Measurements from ENCODE around the gene STX18. TPM values are rescaled to one million over a fixed set of nuclear protein-coding genes. Genes with fewer than 3 reads are reported as not detected.
"Not testable (repeated sequence)": the region's sequence is repeated elsewhere in the genome, so short reads cannot be mapped to it uniquely, and the experiment has no call there.

The STX18 gene
- total RNA-seq, 1 experiment from 2014 or later: 20.2 TPM

GRCh38 chr4:4564522-4564921 lies 22.7 kb upstream of the STX18 start:
- no peaks in the 10 kb centered on the region for H3K27me3 ChIP-seq
- H3K36me3 ChIP-seq: no peaks in the 10 kb centered on the region
- H3K4me3 ChIP-seq: no peak overlapping the region
- no peaks in the 10 kb centered on the region for H3K9me3 ChIP-seq
- no peak for DNase-seq

- H3K27me3 ChIP-seq: no peaks in the 10 kb centered on the region
Measured at GRCh38 chr4:4560642-4561041, 18.8 kb upstream of the STX18 start.

GRCh38 chr4:4560136-4560535 lies 18.3 kb upstream of the STX18 start:
- Histone ChIP-seq H3K36me3 (no peaks in the 10 kb centered on the region), H3K4me3 (no peak overlapping the region), H3K27me3 (no peaks in the 10 kb centered on the region), H3K9me3 (no peaks in the 10 kb centered on the region)
- DNase-seq: no peak

More at GRCh38 chr4:4560642-4561041, 18.8 kb upstream of the STX18 start:
- Histone ChIP-seq H3K9me3 (no peaks in the 10 kb centered on the region), H3K4me3 (no peak overlapping the region), H3K36me3 (no peaks in the 10 kb centered on the region)
- DNase-seq: no peak

- no peak for DNase-seq
- H3K4me3 ChIP-seq: no peak overlapping the region
- no peaks in the 10 kb centered on the region; the same call in 1 of the 2 replicates for H3K36me3 ChIP-seq
- H3K9me3 ChIP-seq: no peaks in the 10 kb centered on the region
- H3K27me3 ChIP-seq: no peaks in the 10 kb centered on the region
Measured at GRCh38 chr4:4559596-4559995, 17.7 kb upstream of the STX18 start.

- Histone ChIP-seq H3K9me3 (no peaks in the 10 kb centered on the region), H3K4me3 (no peak overlapping the region), H3K36me3 (no peaks in the 10 kb centered on the region; the same call in 1 of the 2 replicates), H3K27me3 (no peaks in the 10 kb centered on the region)
- no peak for DNase-seq
Measured at GRCh38 chr4:4558881-4559280, 17.0 kb upstream of the STX18 start.

GRCh38 chr4:4555916-4556315 lies 14.1 kb upstream of the STX18 start:
- Histone ChIP-seq H3K4me3 (no peak overlapping the region), H3K36me3 (no peaks in the 10 kb centered on the region; the same call in 1 of the 2 replicates), H3K27me3 (no peaks in the 10 kb centered on the region), H3K9me3 (no peaks in the 10 kb centered on the region)
- peak; percentile 33 for DNase-seq

- Histone ChIP-seq H3K9me3 (no peaks in the 10 kb centered on the region), H3K4me3 (no peak overlapping the region), H3K36me3 (no peaks in the 10 kb centered on the region; the same call in 1 of the 2 replicates), H3K27me3 (no peaks in the 10 kb centered on the region)
- DNase-seq: no peak
Measured at GRCh38 chr4:4554234-4554633, 12.4 kb upstream of the STX18 start.

GRCh38 chr4:4552042-4552441 lies 10.2 kb upstream of the STX18 start:
- H3K36me3 ChIP-seq, DNase-seq, H3K27me3 ChIP-seq, H3K4me3 ChIP-seq, H3K9me3 ChIP-seq: not testable (repeated sequence)

- H3K27me3 ChIP-seq, DNase-seq, H3K4me3 ChIP-seq, H3K9me3 ChIP-seq, H3K36me3 ChIP-seq: not testable (repeated sequence)
Measured at GRCh38 chr4:4550161-4550560, 8.3 kb upstream of the STX18 start.

- no peaks in the 10 kb centered on the region; the same call in 1 of the 2 replicates for H3K36me3 ChIP-seq
- no peaks in the 10 kb centered on the region for H3K9me3 ChIP-seq
- H3K4me3 ChIP-seq: no peak overlapping the region
- H3K27me3 ChIP-seq: no peaks in the 10 kb centered on the region
- no peak for DNase-seq
Measured at GRCh38 chr4:4549534-4549933, 7.7 kb upstream of the STX18 start.

- Histone ChIP-seq H3K4me3 (peak overlapping the region; percentile 92), H3K36me3 (no peaks in the 10 kb centered on the region), H3K9me3 (no peaks in the 10 kb centered on the region), H3K27me3 (no peaks in the 10 kb centered on the region)
- DNase-seq: no peak
Measured at GRCh38 chr4:4542774-4543485, 1.1 kb upstream of the STX18 start.

- Histone ChIP-seq H3K9me3 (no peaks in the 10 kb centered on the region), H3K36me3 (no peaks in the 10 kb centered on the region), H3K27me3 (no peaks in the 10 kb centered on the region), H3K4me3 (peak overlapping the region; percentile 92)
- no peak for DNase-seq
Measured at GRCh38 chr4:4541040-4541631, 712 bp downstream of the STX18 start.

GRCh38 chr4:4539481-4539880 lies 2.4 kb downstream of the STX18 start:
- Histone ChIP-seq H3K27me3 (no peaks in the 10 kb centered on the region), H3K9me3 (no peaks in the 10 kb centered on the region), H3K36me3 (no peaks in the 10 kb centered on the region), H3K4me3 (no peak overlapping the region)
- no peak for DNase-seq

GRCh38 chr4:4535590-4535989 lies 6.3 kb downstream of the STX18 start:
- H3K4me3 ChIP-seq: no peak overlapping the region
- no peaks in the 10 kb centered on the region for H3K27me3 ChIP-seq
- no peaks in the 10 kb centered on the region for H3K36me3 ChIP-seq
- no peaks in the 10 kb centered on the region for H3K9me3 ChIP-seq
- no peak for DNase-seq

GRCh38 chr4:4534515-4535145 lies 7.2 kb downstream of the STX18 start:
- no peaks in the 10 kb centered on the region for H3K9me3 ChIP-seq
- H3K36me3 ChIP-seq: no peaks in the 10 kb centered on the region
- H3K27me3 ChIP-seq: no peaks in the 10 kb centered on the region
- DNase-seq: no peak
- no peak overlapping the region for H3K4me3 ChIP-seq

GRCh38 chr4:4533461-4534169 lies 8.2 kb downstream of the STX18 start:
- DNase-seq: no peak
- Histone ChIP-seq H3K9me3 (no peaks in the 10 kb centered on the region), H3K27me3 (no peaks in the 10 kb centered on the region), H3K36me3 (no peaks in the 10 kb centered on the region), H3K4me3 (no peak overlapping the region)
